Endothelial cell of umbilical vein (primary cell): ENCODE measurements around the gene TBX21. TPM values are rescaled to one million over a fixed set of nuclear protein-coding genes. Genes with fewer than 3 reads are reported as not detected.
A peak's percentile ranks its signal among the peaks of the same experiment; 100 is the strongest.

Experiments
- BruUV-seq: library from RNA; stranded (reverse); fragments of 400-500 nt; replicated peaks from 2 replicates; lab custom pipeline; 2021; lab: Mats Ljungman, UMichigan
- CTCF ChIA-PET: fragments of 300-600, 350-600 bp; sonication (Branson Sonifier 250); formaldehyde crosslinking; loops from one replicate; lab custom pipeline; 2021; ENCODE audit warnings: antibody characterized with exemption, inconsistent platforms; lab: Charles Lee
- POLR2A ChIA-PET: fragments of 300-600, 350-600 bp; sonication (Branson Sonifier 250); formaldehyde crosslinking; loops from one replicate; lab custom pipeline; 2021; ENCODE audit warnings: antibody characterized with exemption, inconsistent platforms; lab: Charles Lee
- DNase-seq: peaks from one replicate; pipeline ENCODE4 v3.0.0-alpha.2; 2011; ENCODE audit warnings: low read depth, low spot score
- FAIRE-seq: peaks from 2 replicates; lab custom pipeline; 2011; peaks lifted over from hg19 to GRCh38; lab: Jason Lieb, UNC
- H2AFZ ChIP-seq: 2 replicates; pipeline ENCODE4 v1.6.0; 2012; ENCODE audit warnings: low read depth, low read length, control low read depth, inconsistent platforms
- H3K27ac ChIP-seq: 2 replicates; pipeline ENCODE4 v1.5.1; 2011; ENCODE audit warnings: low read depth, mild to moderate bottlenecking, control low read depth, low read length, moderate library complexity; ENCODE audit not compliant: insufficient read depth
- H3K27me3 ChIP-seq, 2 experiments: 2 replicates each; pipeline versions ENCODE4 v1.6.0 to v1.6.1; 2011; ENCODE audit warnings: low read length in 2 of 2, mixed read lengths in 1 of 2; ENCODE audit not compliant: control insufficient read depth in 2 of 2, insufficient read depth in 2 of 2
- H3K36me3 ChIP-seq, 2 experiments: 2 replicates in 1 of 2; 3 replicates in 1 of 2; pipeline ENCODE4 v1.5.1; 2011; ENCODE audit warnings: low read length in 2 of 2, mild to moderate bottlenecking in 1 of 2, moderate library complexity in 1 of 2; ENCODE audit not compliant: control insufficient read depth in 2 of 2, insufficient read depth in 2 of 2; ENCODE audit errors: extremely low read depth in 1 of 2
- H3K4me1 ChIP-seq: 3 replicates; pipeline ENCODE4 v1.5.1; 2011; ENCODE audit warnings: mild to moderate bottlenecking, low read length; ENCODE audit not compliant: control insufficient read depth, insufficient read depth; ENCODE audit errors: extremely low read depth
- H3K4me2 ChIP-seq: 2 replicates; pipeline ENCODE4 v1.6.1; 2011; ENCODE audit warnings: low read length, control low read depth, mixed read lengths; ENCODE audit not compliant: insufficient read depth
- H3K4me3 ChIP-seq, 3 experiments: fragments of 200-600 bp in 1 of 3; sonication (generic), shearing (Covaris generic) in 1 of 3; replicated peaks in 1 of 3; 2 replicates each; pipeline ENCODE4 v1.5.1; 2011 to 2016; ENCODE audit warnings: control low read depth in 3 of 3, low read length in 3 of 3, mild to moderate bottlenecking in 2 of 3, inconsistent platforms in 1 of 3, low read depth in 1 of 3, moderate library complexity in 1 of 3; ENCODE audit not compliant: insufficient read depth in 1 of 3
- H3K79me2 ChIP-seq: 2 replicates; pipeline ENCODE4 v1.6.0; 2012; ENCODE audit warnings: low read length, inconsistent platforms; ENCODE audit not compliant: control insufficient read depth, insufficient read depth
- H3K9ac ChIP-seq: replicated peaks from 2 replicates; pipeline ENCODE3; 2011; ENCODE audit warnings: low read length, control low read depth; ENCODE audit not compliant: insufficient read depth; ENCODE audit errors: extremely low read depth
- H3K9me1 ChIP-seq: replicated peaks from 3 replicates; pipeline ENCODE4 v1.6.0; 2011; ENCODE audit warnings: mild to moderate bottlenecking, low read length; ENCODE audit not compliant: control insufficient read depth, insufficient read depth; ENCODE audit errors: extremely low read depth
- H3K9me3 ChIP-seq: replicated peaks from 2 replicates; pipeline ENCODE4 v1.5.1; 2012; ENCODE audit warnings: low read length, inconsistent platforms; ENCODE audit not compliant: control insufficient read depth, insufficient read depth
- H4K20me1 ChIP-seq: replicated peaks from 2 replicates; pipeline ENCODE3; 2011; ENCODE audit warnings: mild to moderate bottlenecking, low read length; ENCODE audit not compliant: control insufficient read depth, insufficient read depth; ENCODE audit errors: extremely low read depth
- EZH2 ChIP-seq: IDR thresholded peaks from 2 replicates; pipeline ENCODE4 v1.6.1; 2012; ENCODE audit warnings: borderline replicate concordance, low read depth, mild to moderate bottlenecking, moderate library complexity, low read length, inconsistent platforms; ENCODE audit not compliant: severe bottlenecking
- FOS ChIP-seq: IDR thresholded peaks from 2 replicates; pipeline ENCODE4 v1.6.1; 2011; ENCODE audit warnings: mild to moderate bottlenecking, low read length, moderate library complexity, borderline replicate concordance; ENCODE audit not compliant: insufficient read depth
- GATA2 ChIP-seq: IDR thresholded peaks from 2 replicates; pipeline ENCODE4 v1.7.0; 2011; ENCODE audit warnings: low read depth, mild to moderate bottlenecking, moderate library complexity, mixed read lengths, low read length; ENCODE audit not compliant: insufficient read length, insufficient read depth
- JUN ChIP-seq: IDR thresholded peaks from 2 replicates; pipeline ENCODE4 v1.6.1; 2011; ENCODE audit warnings: borderline replicate concordance, low read depth; ENCODE audit not compliant: insufficient read length, insufficient read depth
- MYC ChIP-seq: IDR thresholded peaks from one replicate; pipeline ENCODE4 v1.6.1; 2011; ENCODE audit warnings: mild to moderate bottlenecking, low read depth, low read length
- POLR2A ChIP-seq: IDR thresholded peaks from 2 replicates; pipeline ENCODE4 v1.6.1; 2012; ENCODE audit warnings: low read depth, mild to moderate bottlenecking, control low read depth, low read length
- POLR2AphosphoS5 ChIP-seq: IDR thresholded peaks from 2 replicates; pipeline ENCODE4 v1.6.1; 2012; ENCODE audit warnings: low read depth, mild to moderate bottlenecking, control low read depth, low read length, moderate library complexity; ENCODE audit not compliant: insufficient read depth
- dilution Hi-C: fragments of 300-500 bp; cut with MboI; formaldehyde crosslinking; loops from one replicate; pipeline ENCODE4 v1.15.0; 2019; ENCODE audit warnings: low sequenced_read_pairs; ENCODE audit not compliant: extremely low pct_ligation_motif_present
- intact Hi-C: fragments of 100-400 bp; cut with micrococcal nuclease; formaldehyde crosslinking; loops from one replicate; pipeline ENCODE4 v1.10.0; 2022
- polyA plus RNA-seq, 4 experiments: library from polyadenylated mRNA; depleted of rRNA in 3 of 4; stranded (reverse) in 3 of 4; unstranded in 1 of 4; fragments of >200 nt; gene quantifications; 2 replicates each; pipeline versions ENCODE4 v1.2.1 to v1.2.3, GENCODE V29; 2011 to 2012; ENCODE audit warnings: missing spikeins in 1 of 4
- total RNA-seq: library from RNA; stranded (reverse); gene quantifications from 2 replicates; pipeline ENCODE4 v1.2.3, GENCODE V29; 2021
- TF ChIP-seq, protein P1 (sequence below): IDR thresholded peaks from 2 replicates; pipeline ENCODE4 v1.6.1; 2011; ENCODE audit not compliant: insufficient read depth, insufficient read length
- TF ChIP-seq, protein P2 (sequence below), 2 donors: IDR thresholded peaks; 1 replicate in 1 of 2; 2 replicates in 1 of 2; pipeline ENCODE4 v1.5.1; 2011; ENCODE audit warnings: low read length in 2 of 2, mild to moderate bottlenecking in 2 of 2, moderate library complexity in 2 of 2, control low read depth in 1 of 2, inconsistent platforms in 1 of 2, low read depth in 1 of 2; ENCODE audit not compliant: insufficient read depth in 1 of 2; ENCODE audit errors: extremely low read depth in 1 of 2

The TBX21 gene
- total and polyA plus RNA-seq, 2 donors (not counting 3 experiments of a cell fraction or from before 2014, with no cell fraction given), result not detected

DNA sequence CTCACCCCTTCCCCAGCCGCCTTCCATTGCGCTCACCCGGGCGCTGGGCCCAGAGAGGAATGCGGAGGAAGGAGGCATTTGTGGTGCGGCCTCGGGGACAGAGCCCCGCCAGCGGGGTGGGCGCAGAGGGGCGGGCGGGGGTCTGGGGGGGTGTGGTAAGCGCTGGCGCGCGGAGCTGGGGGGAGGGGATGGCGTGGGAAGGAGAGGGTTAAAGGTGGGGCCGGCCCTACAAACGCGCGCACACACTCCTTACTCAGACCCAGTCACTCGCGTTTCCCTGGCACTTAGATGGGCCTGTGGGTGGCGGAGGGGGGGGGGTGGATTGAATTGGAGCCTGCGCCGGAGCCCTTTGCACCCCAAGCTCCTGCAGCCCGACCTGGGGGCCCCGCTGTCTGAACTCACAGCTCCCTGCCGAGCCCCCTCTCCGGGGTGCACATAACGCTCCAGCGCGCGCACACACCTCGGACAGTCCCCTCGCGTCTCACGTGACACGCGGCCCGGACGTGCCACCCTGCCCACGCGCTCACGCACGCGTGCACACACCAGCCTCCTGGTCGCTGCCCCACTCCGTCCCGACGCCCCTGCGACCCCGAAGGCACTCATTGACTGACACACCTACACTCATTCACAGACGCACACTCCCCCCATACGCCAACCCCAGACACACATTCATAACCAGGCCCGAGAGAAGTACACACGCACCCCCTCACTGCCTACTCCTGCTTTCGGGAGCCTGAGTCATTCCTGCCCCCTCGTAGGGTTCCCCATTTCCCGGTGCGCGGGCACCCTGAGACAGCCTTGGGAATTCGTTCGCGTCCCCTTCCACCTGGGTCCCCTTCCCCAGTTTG lies 38.2 kb upstream of the TBX21 start:
- BruUV-seq, result no TSS peak
- H3K36me3 ChIP-seq, result peaks cover 0 to 11% of the 10 kb centered on the region in 2 experiments
- peaks cover 32% of the 10 kb centered on the region for H3K4me1 ChIP-seq
- dilution Hi-C loops, result no loop called here
- H3K4me3 ChIP-seq, result peak overlapping the region; percentile 53 to 81 (median 58)
- peak overlapping the region; percentile 73 for H3K4me2 ChIP-seq
- DNase-seq, result peak; percentile 55
- peak overlapping the region; percentile 13 for H2AFZ ChIP-seq
- no peaks in the 10 kb centered on the region for H3K27me3 ChIP-seq
- H3K9me1 ChIP-seq, result no peaks in the 10 kb centered on the region
- TF ChIP-seq MYC, result no peak
- TF ChIP-seq GATA2, result no peak
- peak; percentile 57 for TF ChIP-seq FOS
- peak; percentile 33 for TF ChIP-seq POLR2A
- no peak for TF ChIP-seq JUN
- TF ChIP-seq, protein P1, sequence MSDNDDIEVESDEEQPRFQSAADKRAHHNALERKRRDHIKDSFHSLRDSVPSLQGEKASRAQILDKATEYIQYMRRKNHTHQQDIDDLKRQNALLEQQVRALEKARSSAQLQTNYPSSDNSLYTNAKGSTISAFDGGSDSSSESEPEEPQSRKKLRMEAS, result peak; percentile 74
- TF ChIP-seq POLR2AphosphoS5, result no peak
- no peak for TF ChIP-seq EZH2
- TF ChIP-seq, protein P2, sequence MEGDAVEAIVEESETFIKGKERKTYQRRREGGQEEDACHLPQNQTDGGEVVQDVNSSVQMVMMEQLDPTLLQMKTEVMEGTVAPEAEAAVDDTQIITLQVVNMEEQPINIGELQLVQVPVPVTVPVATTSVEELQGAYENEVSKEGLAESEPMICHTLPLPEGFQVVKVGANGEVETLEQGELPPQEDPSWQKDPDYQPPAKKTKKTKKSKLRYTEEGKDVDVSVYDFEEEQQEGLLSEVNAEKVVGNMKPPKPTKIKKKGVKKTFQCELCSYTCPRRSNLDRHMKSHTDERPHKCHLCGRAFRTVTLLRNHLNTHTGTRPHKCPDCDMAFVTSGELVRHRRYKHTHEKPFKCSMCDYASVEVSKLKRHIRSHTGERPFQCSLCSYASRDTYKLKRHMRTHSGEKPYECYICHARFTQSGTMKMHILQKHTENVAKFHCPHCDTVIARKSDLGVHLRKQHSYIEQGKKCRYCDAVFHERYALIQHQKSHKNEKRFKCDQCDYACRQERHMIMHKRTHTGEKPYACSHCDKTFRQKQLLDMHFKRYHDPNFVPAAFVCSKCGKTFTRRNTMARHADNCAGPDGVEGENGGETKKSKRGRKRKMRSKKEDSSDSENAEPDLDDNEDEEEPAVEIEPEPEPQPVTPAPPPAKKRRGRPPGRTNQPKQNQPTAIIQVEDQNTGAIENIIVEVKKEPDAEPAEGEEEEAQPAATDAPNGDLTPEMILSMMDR (IDR thresholded peaks at IDR 0.05; ENCODE audit: extremely low read depth in 1 of 2, insufficient read depth in 1 of 2, low read depth in 1 of 2, low read length in 2 of 2), result no peak
- CTCF ChIA-PET, result interaction anchor here (1.5 to 2.2 kb wide), 2 partner anchors 31 to 95 kb away, joined by 3 to 7 read pairs; no protein-coding TSS in a partner anchor
- H4K20me1 ChIP-seq, result no peaks in the 10 kb centered on the region
- H3K79me2 ChIP-seq, result no peaks in the 10 kb centered on the region
- POLR2A ChIA-PET, result no interaction called here
- FAIRE-seq, result peak; percentile 67
- intact Hi-C loops, result no loop called here
- peak overlapping the region; percentile 56 for H3K27ac ChIP-seq
- peak overlapping the region; percentile 62 for H3K9ac ChIP-seq
- no peaks in the 10 kb centered on the region for H3K9me3 ChIP-seq
